Measurements from ENCODE around the gene TRIM52.

DNA sequence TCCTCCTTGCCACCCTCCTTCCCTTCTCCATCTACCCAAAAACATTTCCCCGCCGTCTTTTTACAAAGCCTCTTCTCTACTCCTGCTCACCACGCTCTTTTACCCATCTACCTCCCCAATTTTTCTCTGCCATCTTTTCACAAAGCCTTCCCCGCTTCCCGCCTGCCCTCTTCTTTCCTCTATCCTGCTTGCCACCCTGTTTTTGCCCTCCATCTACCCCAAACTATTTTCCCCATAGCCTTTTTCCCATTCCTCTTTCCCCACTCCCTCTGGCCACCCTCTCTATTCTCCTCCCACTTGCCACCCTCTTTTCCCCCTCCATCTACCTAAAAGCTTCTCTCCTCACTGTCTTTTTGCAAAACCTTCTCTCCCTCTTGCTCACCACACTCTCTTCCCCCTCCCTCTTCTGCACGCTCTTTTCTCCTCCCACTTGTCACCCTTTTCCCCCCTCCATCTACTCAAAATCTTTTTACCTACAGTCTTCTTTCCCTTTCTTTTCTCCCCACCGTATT, 19.4 kb upstream of the TRIM52 start:
- TF ChIP-seq CTCF (IDR thresholded peaks at IDR 0.05): no peak
- no peak for TF ChIP-seq POLR2AphosphoS5 (IDR thresholded peaks at IDR 0.05; ENCODE audit: low read depth, low read length)
- TF ChIP-seq, protein P1, sequence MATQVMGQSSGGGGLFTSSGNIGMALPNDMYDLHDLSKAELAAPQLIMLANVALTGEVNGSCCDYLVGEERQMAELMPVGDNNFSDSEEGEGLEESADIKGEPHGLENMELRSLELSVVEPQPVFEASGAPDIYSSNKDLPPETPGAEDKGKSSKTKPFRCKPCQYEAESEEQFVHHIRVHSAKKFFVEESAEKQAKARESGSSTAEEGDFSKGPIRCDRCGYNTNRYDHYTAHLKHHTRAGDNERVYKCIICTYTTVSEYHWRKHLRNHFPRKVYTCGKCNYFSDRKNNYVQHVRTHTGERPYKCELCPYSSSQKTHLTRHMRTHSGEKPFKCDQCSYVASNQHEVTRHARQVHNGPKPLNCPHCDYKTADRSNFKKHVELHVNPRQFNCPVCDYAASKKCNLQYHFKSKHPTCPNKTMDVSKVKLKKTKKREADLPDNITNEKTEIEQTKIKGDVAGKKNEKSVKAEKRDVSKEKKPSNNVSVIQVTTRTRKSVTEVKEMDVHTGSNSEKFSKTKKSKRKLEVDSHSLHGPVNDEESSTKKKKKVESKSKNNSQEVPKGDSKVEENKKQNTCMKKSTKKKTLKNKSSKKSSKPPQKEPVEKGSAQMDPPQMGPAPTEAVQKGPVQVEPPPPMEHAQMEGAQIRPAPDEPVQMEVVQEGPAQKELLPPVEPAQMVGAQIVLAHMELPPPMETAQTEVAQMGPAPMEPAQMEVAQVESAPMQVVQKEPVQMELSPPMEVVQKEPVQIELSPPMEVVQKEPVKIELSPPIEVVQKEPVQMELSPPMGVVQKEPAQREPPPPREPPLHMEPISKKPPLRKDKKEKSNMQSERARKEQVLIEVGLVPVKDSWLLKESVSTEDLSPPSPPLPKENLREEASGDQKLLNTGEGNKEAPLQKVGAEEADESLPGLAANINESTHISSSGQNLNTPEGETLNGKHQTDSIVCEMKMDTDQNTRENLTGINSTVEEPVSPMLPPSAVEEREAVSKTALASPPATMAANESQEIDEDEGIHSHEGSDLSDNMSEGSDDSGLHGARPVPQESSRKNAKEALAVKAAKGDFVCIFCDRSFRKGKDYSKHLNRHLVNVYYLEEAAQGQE (IDR thresholded peaks at IDR 0.05; ENCODE audit: insufficient read depth in 1 of 2, low read depth in 2 of 2, low read length in 1 of 2): no peak
- TF ChIP-seq TCF7L2 (IDR thresholded peaks at IDR 0.05; ENCODE audit: low read depth, low read length): no peak
